GM21526 (cell line): ENCODE results near the gene GALM.
"Not testable (repeated sequence)": the region's sequence is repeated elsewhere in the genome, so short reads cannot be mapped to it uniquely, and the experiment has no call there.

Source experiments
- ATAC-seq: cut with Tn5 transposase; IDR thresholded peaks from one replicate; pipeline ENCODE4 v1.9.1; 2021; ENCODE audit warnings: moderate library complexity; ENCODE audit not compliant: unreplicated experiment, low FRiP score

GALM gene

DNA sequence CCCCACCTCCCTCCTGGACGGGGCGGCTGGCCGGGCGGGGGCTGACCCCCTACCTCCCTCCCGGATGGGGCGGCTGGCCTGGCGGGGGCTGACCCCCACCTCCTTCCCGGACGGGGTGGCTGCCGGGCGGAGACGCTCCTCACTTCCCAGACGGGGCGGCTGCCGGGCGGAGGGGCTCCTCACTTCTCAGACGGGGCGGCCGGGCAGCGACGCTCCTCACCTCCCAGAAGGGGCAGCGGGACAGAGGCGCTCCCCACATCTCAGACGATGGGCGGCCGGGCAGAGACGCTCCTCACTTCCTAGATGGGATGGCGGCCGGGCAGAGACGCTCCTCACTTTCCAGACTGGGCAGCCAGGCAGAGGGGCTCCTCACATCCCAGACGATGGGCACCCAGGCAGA is 90.0 kb downstream of the GALM start:
- not testable (repeated sequence) for ATAC-seq

DNA sequence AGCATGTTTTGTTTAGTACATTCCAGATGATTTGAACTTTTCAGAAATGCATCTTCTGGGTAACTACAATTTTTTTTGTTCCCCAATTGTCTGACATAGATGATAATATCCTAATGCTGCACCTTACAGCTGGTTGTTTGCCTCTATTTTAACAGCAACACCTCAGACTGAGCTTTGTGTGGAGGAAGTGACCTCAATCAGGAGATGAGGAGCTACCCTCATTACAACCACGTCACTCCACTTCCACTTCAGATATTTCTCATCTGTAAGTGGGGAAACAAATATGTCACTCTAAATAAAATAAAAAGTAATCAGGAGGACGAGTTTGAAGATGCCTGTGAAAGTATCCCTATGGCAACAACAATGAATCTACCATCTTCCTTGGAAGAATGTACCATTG is 97.3 kb downstream of the GALM start:
- ATAC-seq, result no peak

DNA sequence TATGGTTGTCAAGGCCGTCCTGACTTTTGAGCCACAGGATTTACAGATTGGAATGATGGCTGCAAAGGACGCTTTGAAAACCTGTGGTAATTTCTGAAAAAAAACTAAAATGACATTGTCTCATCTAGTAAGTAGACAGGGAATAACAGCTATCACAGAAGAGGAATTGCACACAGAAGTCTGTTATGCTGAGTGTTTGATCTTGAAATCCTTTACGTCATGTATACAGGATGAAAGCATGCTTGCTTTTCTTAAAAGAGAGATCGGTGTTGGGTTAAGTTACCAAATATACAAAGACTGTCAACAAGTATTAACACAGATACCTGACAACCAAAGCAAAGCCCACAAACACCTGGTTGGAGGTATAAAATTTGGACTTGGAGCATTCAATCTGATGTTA is 97.8 kb downstream of the GALM start:
- ATAC-seq, result no peak

DNA sequence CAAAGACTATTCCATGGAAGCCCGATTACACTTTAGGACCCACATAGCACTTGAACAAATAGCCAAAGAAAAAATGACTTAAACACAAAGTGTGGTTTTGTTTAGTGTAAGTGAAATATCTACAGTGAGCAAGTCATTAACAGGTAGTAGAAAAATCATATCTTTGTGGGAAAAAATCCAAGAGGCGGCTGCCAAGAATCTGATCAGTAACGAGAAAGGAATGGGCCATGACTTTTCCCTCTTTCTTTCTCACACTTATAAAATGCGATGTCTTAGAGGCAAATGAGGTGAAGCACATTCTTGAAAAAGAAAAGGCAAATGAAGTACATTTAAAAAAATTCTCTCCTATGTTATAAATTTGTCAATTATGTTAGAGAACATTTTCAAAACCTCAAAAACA is 99.2 kb downstream of the GALM start:
- ATAC-seq, result no peak

DNA sequence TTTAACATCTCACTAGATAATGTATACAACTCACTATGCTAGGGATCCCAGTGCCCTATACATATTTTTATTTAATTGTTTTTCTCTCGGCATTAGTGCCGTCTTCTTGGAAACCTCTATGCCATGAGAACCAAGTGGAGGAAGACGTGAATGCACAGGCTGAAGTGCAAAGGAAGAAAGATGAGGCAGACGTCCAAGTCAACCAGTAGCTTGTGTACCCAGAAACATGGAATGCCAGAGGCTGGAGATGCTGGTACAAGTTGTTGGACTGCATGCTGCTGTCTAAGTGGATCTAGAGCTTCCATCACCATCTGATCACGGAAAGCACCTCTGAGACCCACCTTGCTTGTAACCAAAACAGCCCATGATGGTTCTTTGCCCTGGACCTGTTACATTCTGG is 99.6 kb downstream of the GALM start:
- no peak for ATAC-seq

DNA sequence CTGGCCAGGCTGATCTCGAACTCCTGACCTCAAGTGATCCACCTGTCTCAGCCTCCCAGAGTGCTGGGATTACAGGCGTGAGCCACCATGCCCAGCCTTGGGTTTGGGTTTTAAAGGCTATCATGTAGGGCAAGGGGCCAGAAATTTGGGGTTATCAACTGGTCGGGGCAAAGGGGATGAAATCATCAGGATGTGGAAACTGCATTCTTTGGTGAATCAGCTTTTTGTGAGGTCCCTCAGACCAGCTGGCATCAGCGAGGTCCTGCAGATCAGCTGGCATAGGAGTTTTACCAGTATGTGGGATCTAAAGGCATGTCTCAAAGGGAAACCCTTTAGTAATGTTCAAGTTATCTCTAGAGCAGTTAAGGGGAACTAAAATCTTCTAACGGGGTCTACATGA is 105.7 kb downstream of the GALM start:
- no peak for ATAC-seq

DNA sequence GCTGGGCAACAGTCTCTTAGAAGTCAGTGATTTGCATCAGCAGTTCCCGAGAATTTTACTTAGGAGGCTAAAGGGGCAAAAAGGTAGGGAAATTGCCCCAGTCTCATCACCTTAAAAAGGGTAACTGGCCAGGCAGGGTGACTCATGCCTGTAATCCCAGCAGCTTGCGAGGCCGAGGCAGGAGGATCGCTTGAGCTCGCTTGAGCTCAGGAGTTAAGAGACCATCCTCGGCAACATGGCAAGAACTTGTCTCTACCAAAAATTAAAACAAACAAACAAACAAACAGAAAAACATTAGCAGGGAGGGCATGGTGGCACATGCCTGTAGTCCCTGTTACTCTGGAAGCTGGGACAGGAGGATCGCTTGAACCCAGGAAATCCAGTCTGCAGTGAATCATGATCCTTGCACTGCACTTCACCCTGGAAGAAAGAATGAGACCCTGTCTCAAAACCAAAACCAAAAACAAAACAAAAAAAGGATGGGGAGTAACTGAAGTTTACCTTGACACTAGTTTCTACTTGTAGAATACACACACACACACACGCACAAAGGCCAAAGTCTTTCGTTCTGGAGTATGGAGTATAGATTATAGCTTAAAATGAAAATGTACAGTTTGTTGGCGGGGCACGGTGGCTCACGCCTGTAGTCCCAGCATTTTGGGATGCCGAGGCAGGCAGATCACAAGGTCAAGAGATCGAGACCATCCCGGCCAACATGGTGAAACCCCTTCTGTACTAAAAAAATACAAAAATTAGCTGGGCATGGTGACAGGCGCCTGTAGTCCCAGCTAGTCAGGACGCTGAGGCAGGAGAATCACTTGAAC is 109.4 kb downstream of the GALM start:
- ATAC-seq, result no peak

DNA sequence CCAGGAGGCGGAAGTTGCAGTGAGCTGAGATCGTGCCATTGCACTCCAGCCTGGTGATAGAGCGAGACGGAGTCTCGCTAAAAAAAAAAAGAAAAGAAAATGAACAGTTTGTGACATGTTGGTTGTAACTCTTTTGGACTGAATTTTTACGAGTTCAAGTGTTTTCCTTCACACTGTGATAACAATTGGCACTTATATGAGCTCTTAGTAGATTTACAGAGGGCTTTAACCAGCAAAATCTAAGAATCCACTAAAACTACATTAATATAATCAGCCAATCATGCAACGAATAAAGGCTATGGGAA is 110.0 kb downstream of the GALM start:
- no peak for ATAC-seq

DNA sequence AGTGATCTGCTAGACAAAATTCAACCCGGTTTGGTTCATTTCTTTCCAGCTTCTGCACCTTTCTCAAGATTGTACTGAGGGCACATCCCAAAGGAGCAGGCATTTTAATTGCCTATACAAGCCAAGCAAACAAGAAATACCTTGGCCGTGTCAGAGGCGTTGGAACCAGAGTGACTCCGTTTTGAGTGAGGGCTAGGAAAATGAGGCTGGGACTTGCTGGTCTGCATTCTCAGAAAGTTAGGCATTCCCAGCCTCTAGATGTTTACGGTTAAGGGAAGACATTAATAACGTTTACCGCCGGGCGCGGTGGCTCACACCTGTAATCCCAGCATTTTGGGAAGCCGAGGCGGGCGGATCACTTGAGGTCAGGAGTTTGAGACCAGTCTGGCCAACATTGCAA is 110.6 kb downstream of the GALM start:
- ATAC-seq, result no peak

DNA sequence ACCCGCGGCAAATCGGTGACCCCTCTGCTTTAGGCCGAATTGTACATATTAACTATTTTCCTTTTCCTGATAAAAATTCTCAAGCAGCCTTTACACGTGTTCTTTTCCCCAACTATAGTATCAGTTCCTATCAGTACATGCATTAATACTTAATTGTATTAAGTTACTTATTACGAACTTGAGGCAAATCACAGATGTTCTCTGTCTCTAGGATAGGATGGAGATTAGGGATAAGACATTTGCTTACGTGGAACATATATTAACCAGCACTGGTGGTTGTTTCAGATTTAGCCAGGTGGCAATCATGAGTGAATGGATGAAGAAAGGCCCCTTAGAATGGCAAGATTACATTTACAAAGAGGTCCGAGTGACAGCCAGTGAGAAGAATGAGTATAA is 112.8 kb downstream of the GALM start:
- ATAC-seq, result no peak

DNA sequence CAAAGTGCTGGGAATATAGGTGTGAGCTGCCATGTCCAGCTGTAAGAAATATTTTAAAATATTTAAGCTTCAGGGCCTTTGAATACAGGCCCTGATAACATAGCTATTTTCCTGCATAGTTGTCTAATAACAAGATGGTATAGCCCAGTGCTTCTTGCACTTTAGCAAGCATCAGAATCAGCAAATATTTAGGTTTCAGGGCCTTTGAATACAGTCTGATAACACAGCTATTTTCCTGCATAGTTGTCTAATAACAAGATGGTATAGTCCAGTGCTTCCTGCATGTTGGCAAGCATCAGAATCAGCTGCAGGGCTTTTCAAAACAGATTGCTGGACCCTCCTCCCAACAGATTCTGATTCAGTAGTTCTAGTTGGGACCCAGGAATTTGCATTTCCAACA is 117.7 kb downstream of the GALM start:
- ATAC-seq, result no peak
